ENCODE data around the gene PTPRN2. TPM values are rescaled to one million over a fixed set of nuclear protein-coding genes. Genes with fewer than 3 reads are reported as not detected.

The PTPRN2 gene
- total and polyA plus RNA-seq, 2 of the 8 experiments (the other 6 are each of a cell fraction or from before 2014, with no cell fraction given), result 2.6 to 4.5 TPM

- H3K9me3 ChIP-seq (ENCODE audit: insufficient read depth in 2 of 2, low read depth in 1 of 2, low read length in 1 of 2), result no peaks in the 10 kb centered on the region
- H2BK120ac ChIP-seq (replicated peaks; ENCODE audit: low read depth, low read length), result no peak overlapping the region
- CTCF ChIA-PET (ENCODE audit: partially characterized antibody), result no interaction called here
- H3K9ac ChIP-seq (replicated peaks in 1 of 4; ENCODE audit: extremely low read depth in 1 of 4, low read depth in 3 of 4, low read length in 3 of 4), result no peak overlapping the region
- WGBS, 2 experiments (ENCODE audit: extremely low coverage in 1 of 2, insufficient coverage in 1 of 2, insufficient read length in 1 of 2, insufficient replicate concordance in 2 of 2, low coverage in 1 of 2, low lambda C conversion rate in 2 of 2, missing lambda C conversion rate in 1 of 2), result 93% methylated on average over 30 of the region's 31 CpGs; no CpG with 5 or more reads in 1 of the 2 experiments
- no peak overlapping the region for H3K4me3 ChIP-seq (ENCODE audit: extremely low read depth in 1 of 4, insufficient read depth in 2 of 4, low read depth in 3 of 4, low read length in 4 of 4)
- H3K79me2 ChIP-seq (ENCODE audit: control insufficient read depth in 1 of 2, insufficient read depth in 2 of 2, low read length in 2 of 2), result no peaks in the 10 kb centered on the region
- no peak overlapping the region for H3K23ac ChIP-seq (ENCODE audit: insufficient read length)
- no peak overlapping the region for H3K14ac ChIP-seq (ENCODE audit: insufficient read length)
- H2BK5ac ChIP-seq (ENCODE audit: low read depth, low read length), result no peak overlapping the region
- no peak overlapping the region for H3K18ac ChIP-seq (ENCODE audit: extremely low read depth, low read length)
- no peak overlapping the region for H2AK5ac ChIP-seq (ENCODE audit: low read depth, low read length)
- H2BK15ac ChIP-seq (ENCODE audit: low read length), result no peak overlapping the region
- no peak overlapping the region for H2BK20ac ChIP-seq (ENCODE audit: low read length)
- H3K79me1 ChIP-seq (ENCODE audit: low read depth, low read length), result no peaks in the 10 kb centered on the region
- DNase-seq (ENCODE audit: low read depth in 1 of 2, low spot score in 2 of 2) (no peak), FAIRE-seq (no peak)
- H4K8ac ChIP-seq (ENCODE audit: extremely low read depth, insufficient read depth, low read length), result no peak overlapping the region
- TF ChIP-seq SP4 (IDR thresholded peaks at IDR 0.05; ENCODE audit: low read length) (no peak), BCL11A (IDR thresholded peaks at IDR 0.05; ENCODE audit: low read depth in 2 of 2, low read length in 2 of 2) (no peak), NANOG (IDR thresholded peaks at IDR 0.05; ENCODE audit: insufficient read depth, low read depth, low read length, poor library complexity, severe bottlenecking) (no peak), CBX8 (IDR thresholded peaks at IDR 0.05; ENCODE audit: borderline replicate concordance, low read depth, low read length) (no peak)
- no peak overlapping the region for H3K56ac ChIP-seq (replicated peaks; ENCODE audit: insufficient read length, low read depth, low read length)
- peaks cover 0 to 4% (median 0%) of the 10 kb centered on the region in 4 experiments; a peak in 1 of 7 replicates for H3K4me1 ChIP-seq (replicated peaks in 1 of 4; ENCODE audit: control insufficient read depth in 3 of 4, insufficient read depth in 4 of 4, low read length in 3 of 4)
- no peak overlapping the region for H4K5ac ChIP-seq (ENCODE audit: insufficient read length, low read depth, low read length)
- H4K91ac ChIP-seq (replicated peaks; ENCODE audit: insufficient read length, low read length), result no peak overlapping the region
- no peaks in the 10 kb centered on the region for H3K36me3 ChIP-seq (ENCODE audit: control insufficient read depth in 2 of 4, insufficient read depth in 4 of 4, low read length in 3 of 4)
- H3K27ac ChIP-seq (ENCODE audit: low read depth, low read length), result no peak overlapping the region
- H4K20me1 ChIP-seq (replicated peaks in 1 of 2; ENCODE audit: control insufficient read depth in 1 of 2, insufficient read depth in 2 of 2, low read length in 2 of 2), result no peaks in the 10 kb centered on the region
- H3K4me2 ChIP-seq (ENCODE audit: insufficient read depth in 1 of 2, low read depth in 2 of 2, low read length in 2 of 2), result no peak overlapping the region
- no peak overlapping the region for H2AFZ ChIP-seq (ENCODE audit: low read length)
- no peak overlapping the region for H3K4ac ChIP-seq (replicated peaks; ENCODE audit: insufficient read length, low read depth, low read length)
- POLR2A ChIA-PET (ENCODE audit: partially characterized antibody), result no interaction called here
- H3K23me2 ChIP-seq (ENCODE audit: low read depth, low read length), result no peaks in the 10 kb centered on the region
- peaks cover 0 to 7% (median 1%) of the 10 kb centered on the region in 4 experiments; a peak in 4 of 7 replicates for H3K27me3 ChIP-seq (replicated peaks in 1 of 4; ENCODE audit: control insufficient read depth in 3 of 4, extremely low read depth in 1 of 4, insufficient read depth in 3 of 4, low read length in 3 of 4)
- no peak overlapping the region for H2BK12ac ChIP-seq (ENCODE audit: low read depth, low read length)
Measured at GRCh38 chr7:157577796-157578339, 1009.8 kb downstream of the PTPRN2 start.

Measured in H1 (cell line).